GM19467 (cell line): ENCODE results near the gene MEX3D.

ENCODE experiments used
- ATAC-seq: cut with Tn5 transposase; IDR thresholded peaks from one replicate; pipeline ENCODE4 v1.9.1; 2021; ENCODE audit warnings: mild to moderate bottlenecking, moderate library complexity; ENCODE audit not compliant: unreplicated experiment

The MEX3D gene

DNA sequence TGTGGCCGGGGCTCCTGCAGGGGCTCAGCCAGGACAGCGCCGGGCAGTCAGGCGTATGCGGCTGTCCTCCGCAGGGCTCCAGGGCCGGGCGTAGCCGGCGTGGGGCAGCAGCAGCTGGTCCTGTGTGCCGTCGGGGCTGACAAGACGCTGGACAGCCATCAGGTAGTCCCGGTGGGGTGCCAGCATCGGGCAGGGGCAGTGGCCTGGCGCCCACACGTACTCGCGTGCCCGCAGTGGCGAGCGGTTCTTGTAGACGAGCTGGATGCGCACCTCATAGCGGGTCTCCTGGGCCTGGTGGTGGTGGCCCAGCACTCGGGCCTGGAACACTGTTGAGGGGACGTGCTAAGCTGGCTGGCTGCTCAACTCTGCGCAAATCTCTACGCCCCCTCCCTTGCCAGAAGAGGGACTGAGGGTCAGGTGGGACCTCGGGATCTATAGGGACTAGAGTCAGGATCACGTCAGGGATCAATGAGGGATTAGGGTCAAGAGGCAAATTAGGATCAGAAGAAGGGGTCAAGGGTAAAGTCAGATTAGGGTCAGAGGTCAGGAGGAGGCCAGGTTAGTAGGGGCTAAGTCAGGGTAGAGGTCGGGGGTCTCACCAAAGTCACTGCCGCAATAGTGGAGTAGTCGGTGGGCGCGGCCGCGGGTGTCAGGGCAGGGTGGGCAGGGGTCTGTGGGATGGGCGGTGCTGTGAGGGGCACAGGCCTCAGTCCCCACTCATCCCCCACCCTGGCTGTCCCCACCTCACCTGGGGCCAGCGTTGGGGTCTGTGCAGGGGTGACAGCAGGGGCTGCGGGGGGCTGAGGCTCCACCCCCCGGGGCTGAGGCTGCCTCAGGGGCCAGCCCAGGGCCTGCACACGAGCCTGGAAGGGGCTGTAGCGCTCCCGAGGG, 61.9 kb downstream of the MEX3D start:
- ATAC-seq = no peak

DNA sequence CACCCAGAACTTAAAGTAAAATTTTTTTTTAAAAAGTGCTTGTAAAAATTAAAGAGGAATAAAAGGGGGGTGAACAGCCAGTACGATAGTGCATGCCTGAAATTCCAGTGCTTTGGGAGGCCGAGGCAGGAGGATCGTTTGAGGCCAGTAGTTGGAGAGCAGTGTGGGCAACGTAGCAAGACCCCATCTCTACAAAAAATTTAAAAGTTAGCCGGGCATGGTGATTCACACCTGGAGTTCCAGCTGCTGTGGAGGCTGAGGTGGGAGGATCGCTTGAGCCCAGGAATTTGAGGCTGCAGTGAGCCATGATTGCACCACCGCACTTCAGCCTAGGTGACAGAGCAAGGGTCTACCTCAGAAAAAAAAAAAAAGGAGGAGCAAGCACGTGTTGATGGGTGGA, 63.1 kb downstream of the MEX3D start:
- ATAC-seq = no peak
